Activated B cell treated with CpG ODN at 0.5 μM for 24 hours (primary cell): ENCODE data around the gene MAML2. TPM values are rescaled to one million over a fixed set of nuclear protein-coding genes. Genes with fewer than 3 reads are reported as not detected.

ENCODE experiments used
- ATAC-seq: fragments of 200-7000 bp; cut with Tn5 transposase; one replicate; pipeline ENCODE4 v1.10.0; 2021; ENCODE audit warnings: low read depth, mild to moderate bottlenecking, moderate library complexity
- CTCF ChIA-PET: fragments of 350-600 bp; sonication (Branson Sonifier 250); formaldehyde crosslinking; loops from one replicate; lab custom pipeline; 2021; ENCODE audit warnings: antibody characterized with exemption; lab: Charles Lee
- POLR2A ChIA-PET: fragments of 350-600 bp; sonication (Branson Sonifier 250); formaldehyde crosslinking; loops from one replicate; lab custom pipeline; 2021; ENCODE audit warnings: antibody characterized with exemption; lab: Charles Lee
- DNase-seq: peaks from one replicate; pipeline ENCODE4 v3.0.0; 2022
- H3K27ac Mint-ChIP-seq: one replicate; pipeline ENCODE4 v1.8.0; 2020; ENCODE audit warnings: mixed read lengths
- H3K27me3 Mint-ChIP-seq: one replicate; pipeline ENCODE4 v1.8.0; 2021; ENCODE audit warnings: mixed read lengths
- H3K36me3 Mint-ChIP-seq: one replicate; pipeline ENCODE4 v1.8.0; 2021; ENCODE audit warnings: low read depth, mixed read lengths
- H3K4me1 Mint-ChIP-seq: one replicate; pipeline ENCODE4 v1.8.0; 2021; ENCODE audit warnings: mixed read lengths
- H3K4me3 Mint-ChIP-seq: one replicate; pipeline ENCODE4 v1.8.0; 2020; ENCODE audit warnings: mild to moderate bottlenecking, mixed read lengths
- H3K9me3 Mint-ChIP-seq: one replicate; pipeline ENCODE4 v1.8.0; 2020; ENCODE audit warnings: mixed read lengths
- intact Hi-C: fragments of 100-400 bp; cut with micrococcal nuclease; formaldehyde crosslinking; loops from one replicate; pipeline ENCODE4 v1.15.1; 2024
- total RNA-seq: library from RNA; stranded (reverse); gene quantifications from 2 replicates; pipeline ENCODE4 v1.2.3, GENCODE V29; 2022
- TF ChIP-seq, protein P1 (sequence below): fragments of 200-600 bp; IDR thresholded peaks from one replicate; pipeline ENCODE4 v1.8.0; 2022; ENCODE audit warnings: antibody characterized with exemption, mild to moderate bottlenecking

Gene MAML2
- total RNA-seq, 1 donor from 2014 or later = 24.8 TPM

DNA sequence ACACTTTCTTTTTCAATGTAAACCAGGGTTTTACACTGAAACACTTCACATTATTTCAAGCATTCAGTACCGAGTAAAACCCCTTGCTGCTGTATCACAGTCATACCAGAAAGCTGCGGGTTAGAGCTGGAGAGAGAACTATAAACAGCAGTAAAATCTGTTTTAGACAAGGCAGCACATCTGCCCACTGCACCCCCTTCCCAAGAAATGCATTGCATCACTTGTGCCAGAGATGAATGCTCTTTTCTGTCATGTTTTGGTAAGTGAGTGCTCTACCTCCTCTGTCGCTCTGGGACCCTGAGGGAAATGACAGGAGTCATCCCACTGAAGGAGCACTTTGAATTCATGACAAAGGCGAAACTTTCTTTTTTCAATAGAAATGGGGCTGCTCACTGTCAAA, 107.2 kb downstream of the MAML2 start:
- no peak for DNase-seq
- CTCF ChIA-PET = interaction anchor here (0.7 kb wide), 1 partner anchor 16 kb away, joined by 3 read pairs; no protein-coding TSS in a partner anchor
- peaks cover 13% of the 10 kb centered on the region for H3K36me3 Mint-ChIP-seq
- peaks cover 29% of the 10 kb centered on the region for H3K4me1 Mint-ChIP-seq
- intact Hi-C loops = no loop called here
- H3K27me3 Mint-ChIP-seq = no peaks in the 10 kb centered on the region
- no peak overlapping the region for H3K4me3 Mint-ChIP-seq
- TF ChIP-seq, protein P1, sequence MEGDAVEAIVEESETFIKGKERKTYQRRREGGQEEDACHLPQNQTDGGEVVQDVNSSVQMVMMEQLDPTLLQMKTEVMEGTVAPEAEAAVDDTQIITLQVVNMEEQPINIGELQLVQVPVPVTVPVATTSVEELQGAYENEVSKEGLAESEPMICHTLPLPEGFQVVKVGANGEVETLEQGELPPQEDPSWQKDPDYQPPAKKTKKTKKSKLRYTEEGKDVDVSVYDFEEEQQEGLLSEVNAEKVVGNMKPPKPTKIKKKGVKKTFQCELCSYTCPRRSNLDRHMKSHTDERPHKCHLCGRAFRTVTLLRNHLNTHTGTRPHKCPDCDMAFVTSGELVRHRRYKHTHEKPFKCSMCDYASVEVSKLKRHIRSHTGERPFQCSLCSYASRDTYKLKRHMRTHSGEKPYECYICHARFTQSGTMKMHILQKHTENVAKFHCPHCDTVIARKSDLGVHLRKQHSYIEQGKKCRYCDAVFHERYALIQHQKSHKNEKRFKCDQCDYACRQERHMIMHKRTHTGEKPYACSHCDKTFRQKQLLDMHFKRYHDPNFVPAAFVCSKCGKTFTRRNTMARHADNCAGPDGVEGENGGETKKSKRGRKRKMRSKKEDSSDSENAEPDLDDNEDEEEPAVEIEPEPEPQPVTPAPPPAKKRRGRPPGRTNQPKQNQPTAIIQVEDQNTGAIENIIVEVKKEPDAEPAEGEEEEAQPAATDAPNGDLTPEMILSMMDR = no peak
- H3K9me3 Mint-ChIP-seq = peaks cover 4% of the 10 kb centered on the region
- peak; percentile 25 for ATAC-seq
- no peak overlapping the region for H3K27ac Mint-ChIP-seq
- POLR2A ChIA-PET = interaction anchor here (1.0 kb wide), 1 partner anchor 18 kb away, joined by 4 read pairs; no protein-coding TSS in a partner anchor

DNA sequence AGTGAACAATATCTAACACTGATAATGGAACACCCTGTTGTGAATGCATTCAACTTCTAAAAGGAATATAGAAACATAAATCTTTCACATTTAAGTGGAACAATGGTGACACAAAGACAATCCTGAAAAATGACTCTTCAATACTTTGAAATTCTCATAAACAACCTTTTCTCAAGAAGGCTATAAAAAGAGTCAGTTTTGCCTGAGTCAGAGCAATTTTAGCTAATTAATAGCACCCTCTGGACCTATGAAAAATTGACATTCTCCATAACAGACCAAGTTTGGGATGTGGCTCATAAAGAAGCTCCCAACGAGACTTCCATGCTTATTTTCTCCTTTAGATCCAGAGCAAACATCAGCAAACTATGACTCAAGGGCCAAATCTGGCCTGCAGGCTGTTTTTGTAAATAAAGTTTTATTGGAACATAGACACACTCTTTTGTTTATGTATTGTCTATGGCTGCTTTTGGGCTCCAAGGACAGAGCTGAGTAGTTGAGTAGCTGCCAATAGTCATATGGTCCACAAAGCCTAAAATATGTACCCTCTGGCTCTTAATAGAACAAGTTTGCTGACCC, 108.0 kb downstream of the MAML2 start:
- ChIA-PET POLR2A (interaction anchor here (1.0 kb wide), 1 partner anchor 19 kb away, joined by 4 read pairs; no protein-coding TSS in a partner anchor), CTCF (interaction anchor here (0.7 kb wide), 1 partner anchor 16 kb away, joined by 3 read pairs; no protein-coding TSS in a partner anchor)
- H3K4me1 Mint-ChIP-seq = peaks cover 36% of the 10 kb centered on the region
- H3K9me3 Mint-ChIP-seq = peaks cover 4% of the 10 kb centered on the region
- intact Hi-C loops = no loop called here
- H3K27ac Mint-ChIP-seq = no peak overlapping the region
- TF ChIP-seq, protein P1 = no peak
- H3K4me3 Mint-ChIP-seq = no peak overlapping the region
- H3K27me3 Mint-ChIP-seq = no peaks in the 10 kb centered on the region
- ATAC-seq (no peak), DNase-seq (no peak)
- peaks cover 13% of the 10 kb centered on the region for H3K36me3 Mint-ChIP-seq

DNA sequence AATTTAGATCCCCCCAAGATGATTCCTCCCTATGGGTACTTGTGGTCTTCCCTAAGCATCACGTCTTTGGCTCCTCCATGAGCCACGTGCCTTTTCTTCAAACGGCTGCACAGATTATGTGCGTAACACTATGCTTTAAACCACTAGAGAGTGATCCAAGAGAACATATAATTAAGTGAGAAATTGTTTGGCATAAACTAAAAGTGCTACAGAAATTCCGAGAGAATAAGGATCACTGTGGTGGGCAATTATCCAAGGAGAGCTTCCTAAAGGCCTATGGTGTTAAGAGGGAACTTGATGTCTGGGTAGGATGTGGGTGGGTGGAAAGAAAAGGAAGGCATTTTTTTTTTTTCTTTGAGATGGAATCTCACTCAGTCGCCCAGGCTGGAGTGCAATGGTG, 110.9 kb downstream of the MAML2 start:
- CTCF ChIA-PET = no interaction called here
- no peak overlapping the region for H3K4me3 Mint-ChIP-seq
- POLR2A ChIA-PET = interaction anchor here (2.5 kb wide), 1 partner anchor 11 kb away, joined by 6 read pairs; no protein-coding TSS in a partner anchor
- ATAC-seq = no peak
- H3K9me3 Mint-ChIP-seq = peaks cover 4% of the 10 kb centered on the region
- DNase-seq = no peak
- H3K27me3 Mint-ChIP-seq = no peaks in the 10 kb centered on the region
- TF ChIP-seq, protein P1 = no peak
- peak overlapping the region; percentile 31 for H3K27ac Mint-ChIP-seq
- H3K4me1 Mint-ChIP-seq = peaks cover 46% of the 10 kb centered on the region
- intact Hi-C loops = no loop called here
- peaks cover 17% of the 10 kb centered on the region for H3K36me3 Mint-ChIP-seq

DNA sequence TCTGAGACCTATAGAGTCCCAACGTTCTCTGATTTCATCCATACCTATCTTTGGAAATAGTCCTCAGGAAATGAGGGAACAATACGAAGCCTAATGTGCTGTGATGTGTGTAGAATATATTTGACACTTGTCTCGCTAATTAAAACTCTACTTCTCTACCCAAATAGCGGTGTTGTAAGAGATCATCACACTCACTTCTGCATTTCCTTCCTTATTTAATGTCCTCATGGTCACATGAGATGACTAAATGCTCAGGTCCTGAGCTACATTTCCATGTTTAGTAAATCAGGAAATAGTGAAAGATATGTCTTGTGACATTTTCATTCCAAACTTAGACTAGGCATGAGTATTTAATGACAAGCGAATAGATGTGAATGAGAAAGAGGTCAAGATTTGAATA, 112.3 kb downstream of the MAML2 start:
- H3K36me3 Mint-ChIP-seq = peaks cover 17% of the 10 kb centered on the region
- intact Hi-C loops = loop anchor here (2.0 kb wide), 1 partner anchor 14 kb away; no protein-coding TSS in a partner anchor
- no peaks in the 10 kb centered on the region for H3K27me3 Mint-ChIP-seq
- peak overlapping the region; percentile 57 for H3K27ac Mint-ChIP-seq
- TF ChIP-seq, protein P1 = no peak
- H3K4me3 Mint-ChIP-seq = peak overlapping the region; percentile 52
- peaks cover 47% of the 10 kb centered on the region for H3K4me1 Mint-ChIP-seq
- ATAC-seq = peak; percentile 58
- peaks cover 4% of the 10 kb centered on the region for H3K9me3 Mint-ChIP-seq
- DNase-seq = no peak
- POLR2A ChIA-PET = interaction anchor here (0.6 to 2.5 kb wide), 2 partner anchors 10 to 12 kb away, joined by 3 to 6 read pairs; no protein-coding TSS in a partner anchor
- CTCF ChIA-PET = no interaction called here

DNA sequence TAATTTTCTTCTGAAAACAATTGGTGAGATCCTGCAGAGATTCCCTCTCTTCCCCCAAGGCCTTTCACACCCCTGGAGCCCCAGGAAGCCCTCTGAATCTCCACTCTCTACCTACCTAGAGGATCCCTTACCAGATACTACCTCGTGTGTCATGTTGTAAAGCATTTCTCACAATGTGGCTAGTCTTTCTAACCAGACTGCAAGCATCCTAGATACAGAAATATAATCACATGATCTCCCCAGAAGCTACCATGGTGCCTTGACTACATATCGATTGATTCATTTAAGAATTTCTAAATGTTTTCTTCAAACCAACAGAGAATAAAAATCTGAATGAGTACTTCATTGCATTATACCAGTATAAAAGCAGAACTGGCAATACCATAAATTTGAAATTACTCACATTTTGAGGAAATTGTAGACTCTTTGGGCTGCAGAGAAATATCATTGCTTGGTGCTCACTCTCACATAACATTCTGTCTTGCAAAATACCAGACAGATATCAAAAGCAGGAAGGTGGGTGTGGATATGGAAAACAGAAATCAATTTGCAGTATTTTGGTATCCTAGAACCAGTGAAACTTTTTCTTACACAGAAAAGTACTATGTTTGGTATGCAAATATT, 113.5 kb downstream of the MAML2 start:
- POLR2A ChIA-PET = no interaction called here
- ATAC-seq = peak; percentile 18

More for the DNA sequence above, 113.5 kb downstream of the MAML2 start:
- Mint-ChIP-seq H3K4me1 (peaks cover 52% of the 10 kb centered on the region), H3K27me3 (no peaks in the 10 kb centered on the region), H3K4me3 (no peak overlapping the region), H3K36me3 (peaks cover 15% of the 10 kb centered on the region), H3K9me3 (peaks cover 4% of the 10 kb centered on the region), H3K27ac (peak overlapping the region; percentile 27)
- DNase-seq = no peak
- CTCF ChIA-PET = interaction anchor here (0.7 to 0.9 kb wide), 2 partner anchors 39 to 112 kb away, joined by 3 to 4 read pairs; no protein-coding TSS in a partner anchor
- TF ChIP-seq, protein P1 = no peak
- intact Hi-C loops = no loop called here
